ACC112 (cell line): ENCODE measurements around the gene TBC1D22A.

ENCODE experiments used
- H2AFZ ChIP-seq: fragments of 200-600 bp; sonication (generic); one replicate; pipeline ENCODE4 v1.6.0; 2017; ENCODE audit warnings: antibody characterized with exemption, low read length; ENCODE audit not compliant: unreplicated experiment
- H3K27ac ChIP-seq: fragments of 200-600 bp; sonication (generic); 2 replicates; pipeline ENCODE4 v1.5.1; 2014; ENCODE audit warnings: low read depth, mild to moderate bottlenecking, antibody characterized with exemption, low read length, moderate library complexity
- H3K27me3 ChIP-seq: fragments of 200-600 bp; sonication (generic); 2 replicates; pipeline ENCODE4 v1.6.1; 2014; ENCODE audit warnings: mild to moderate bottlenecking, antibody characterized with exemption, low read length, moderate library complexity, mixed read lengths; ENCODE audit not compliant: insufficient read depth
- H3K36me3 ChIP-seq: fragments of 200-600 bp; sonication (generic); 2 replicates; pipeline ENCODE4 v1.6.1; 2016; ENCODE audit warnings: mild to moderate bottlenecking, antibody characterized with exemption, low read length, moderate library complexity, mixed read lengths; ENCODE audit not compliant: insufficient read depth
- H3K4me1 ChIP-seq: fragments of 200-600 bp; sonication (generic); one replicate; pipeline ENCODE4 v1.6.1; 2016; ENCODE audit warnings: low read length, mixed read lengths; ENCODE audit not compliant: insufficient read depth, unreplicated experiment, control insufficient read depth
- H3K4me3 ChIP-seq: fragments of 200-600 bp; sonication (generic); 2 replicates; pipeline ENCODE4 v1.5.1; 2014; ENCODE audit warnings: mild to moderate bottlenecking, low read depth, low read length
- H3K79me2 ChIP-seq: fragments of 200-600 bp; sonication (generic); one replicate; pipeline ENCODE4 v1.6.0; 2016; ENCODE audit warnings: low read length; ENCODE audit not compliant: control insufficient read depth, unreplicated experiment, insufficient read depth

Gene TBC1D22A

GRCh38 chr22:46953968-46954765, 191.7 kb downstream of the TBC1D22A start:
- H3K36me3 ChIP-seq = no peaks in the 10 kb centered on the region
- no peaks in the 10 kb centered on the region for H3K79me2 ChIP-seq
- H3K27ac ChIP-seq = no peak overlapping the region
- H3K4me1 ChIP-seq = no peaks in the 10 kb centered on the region
- H3K27me3 ChIP-seq = no peaks in the 10 kb centered on the region
- H3K4me3 ChIP-seq = no peak overlapping the region
- no peak overlapping the region for H2AFZ ChIP-seq

GRCh38 chr22:46954781-46955180, 192.3 kb downstream of the TBC1D22A start:
- H3K4me3 ChIP-seq = no peak overlapping the region
- H3K79me2 ChIP-seq = no peaks in the 10 kb centered on the region
- H3K4me1 ChIP-seq = no peaks in the 10 kb centered on the region
- H3K36me3 ChIP-seq = no peaks in the 10 kb centered on the region
- H3K27ac ChIP-seq = no peak overlapping the region
- H3K27me3 ChIP-seq = no peaks in the 10 kb centered on the region
- H2AFZ ChIP-seq = no peak overlapping the region

- Histone ChIP-seq H3K79me2 (no peaks in the 10 kb centered on the region), H3K4me1 (no peaks in the 10 kb centered on the region), H3K27me3 (no peaks in the 10 kb centered on the region)
These were observed 194.2 kb downstream of the TBC1D22A start for GRCh38 chr22:46956498-46957215.

DNA sequence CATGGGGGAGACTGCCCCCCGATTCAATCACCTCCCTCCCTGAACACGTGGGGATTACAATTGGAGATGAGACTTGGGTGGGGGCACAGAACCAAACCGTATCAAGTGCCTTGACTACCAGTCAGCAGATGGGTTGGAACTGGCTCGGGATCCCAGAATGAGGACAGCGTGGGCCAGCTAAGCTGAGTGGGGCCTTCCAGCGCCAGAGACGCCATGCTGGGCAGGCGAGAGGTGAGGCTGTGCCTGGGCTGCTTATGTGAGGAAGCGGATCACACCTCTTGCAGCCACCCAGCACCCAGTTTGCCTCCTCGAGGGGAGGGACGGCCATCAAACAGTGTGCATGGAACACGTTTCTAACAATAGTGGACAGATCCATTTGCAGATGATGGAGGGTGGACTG, 195.1 kb downstream of the TBC1D22A start:
- no peaks in the 10 kb centered on the region for H3K36me3 ChIP-seq

More at GRCh38 chr22:46956498-46957215, 194.2 kb downstream of the TBC1D22A start:
- Histone ChIP-seq H2AFZ (no peak overlapping the region), H3K36me3 (no peaks in the 10 kb centered on the region), H3K4me3 (no peak overlapping the region), H3K27ac (no peak overlapping the region)

DNA sequence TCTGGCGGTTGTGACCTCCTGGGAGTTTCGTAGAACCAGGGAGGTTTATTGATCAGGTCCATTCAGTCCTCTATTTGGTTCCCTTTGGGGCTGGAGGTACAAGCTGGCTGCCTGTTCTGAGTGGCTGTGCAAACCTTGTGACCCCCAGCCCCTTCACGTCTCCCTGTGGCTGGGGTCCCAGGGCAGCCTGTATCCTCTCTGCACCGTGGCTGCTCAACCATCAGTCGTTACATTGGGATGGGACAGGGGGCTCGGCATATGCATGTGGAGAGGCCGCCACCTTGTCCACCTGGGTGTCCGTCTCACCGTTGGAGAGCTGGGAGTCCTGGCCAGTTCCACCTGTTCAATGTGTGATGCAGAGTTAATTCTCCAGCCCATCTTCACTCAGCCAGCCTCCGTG, 195.7 kb downstream of the TBC1D22A start:
- no peaks in the 10 kb centered on the region for H3K79me2 ChIP-seq
- H2AFZ ChIP-seq = no peak overlapping the region
- H3K4me3 ChIP-seq = no peak overlapping the region
- H3K27ac ChIP-seq = no peak overlapping the region
- no peaks in the 10 kb centered on the region for H3K36me3 ChIP-seq
- no peaks in the 10 kb centered on the region for H3K4me1 ChIP-seq
- no peaks in the 10 kb centered on the region for H3K27me3 ChIP-seq

More for the DNA sequence above, 195.1 kb downstream of the TBC1D22A start:
- Histone ChIP-seq H3K4me3 (no peak overlapping the region), H2AFZ (no peak overlapping the region), H3K27ac (no peak overlapping the region), H3K4me1 (no peaks in the 10 kb centered on the region), H3K79me2 (no peaks in the 10 kb centered on the region), H3K27me3 (no peaks in the 10 kb centered on the region)

DNA sequence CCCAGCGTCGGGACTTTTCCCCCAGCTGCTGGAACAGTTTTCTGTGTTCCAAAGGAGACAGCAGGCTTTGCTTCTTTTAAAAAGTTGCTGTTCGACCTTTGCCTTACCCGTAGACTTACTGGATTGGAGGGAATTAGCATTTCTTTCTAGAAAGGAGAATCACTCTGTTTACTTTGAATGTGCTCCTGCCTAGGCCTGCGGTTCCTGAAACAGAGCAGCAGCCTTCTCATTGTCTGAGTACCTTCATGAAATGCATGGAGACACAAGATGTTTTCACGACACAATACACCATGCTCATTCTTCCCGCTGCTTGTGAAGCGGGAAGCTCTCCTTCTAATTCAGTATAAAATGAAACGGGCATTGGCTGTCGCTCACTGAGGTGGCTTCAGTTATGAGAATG, 196.2 kb downstream of the TBC1D22A start:
- no peak overlapping the region for H2AFZ ChIP-seq
- no peak overlapping the region for H3K27ac ChIP-seq
- H3K36me3 ChIP-seq = no peaks in the 10 kb centered on the region
- no peak overlapping the region for H3K4me3 ChIP-seq
- no peaks in the 10 kb centered on the region for H3K79me2 ChIP-seq
- H3K27me3 ChIP-seq = no peaks in the 10 kb centered on the region
- no peaks in the 10 kb centered on the region for H3K4me1 ChIP-seq

DNA sequence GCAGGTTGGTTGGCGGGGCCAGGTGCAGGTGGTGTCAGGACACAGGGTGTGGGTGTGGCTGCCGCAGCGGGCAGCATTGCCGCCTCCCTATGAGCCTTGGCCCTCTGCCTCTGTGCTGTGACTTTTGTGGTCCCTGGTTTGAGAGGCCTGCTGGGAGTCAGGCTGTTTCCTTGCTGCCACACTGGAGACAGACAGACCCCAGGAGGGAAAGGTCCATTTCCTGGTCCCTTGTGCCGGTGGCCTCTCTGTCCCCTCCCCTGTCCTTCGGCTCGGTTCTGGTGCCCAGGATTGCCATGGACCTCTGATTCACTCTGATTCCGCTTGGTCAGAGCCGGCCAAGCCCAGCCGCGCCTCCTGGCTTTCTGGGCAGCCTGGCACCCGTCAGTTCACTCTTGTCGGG, 196.9 kb downstream of the TBC1D22A start:
- H2AFZ ChIP-seq = no peak overlapping the region
- H3K4me3 ChIP-seq = no peak overlapping the region
- no peaks in the 10 kb centered on the region for H3K36me3 ChIP-seq
- no peaks in the 10 kb centered on the region for H3K27me3 ChIP-seq
- no peak overlapping the region for H3K27ac ChIP-seq
- no peaks in the 10 kb centered on the region for H3K79me2 ChIP-seq
- no peaks in the 10 kb centered on the region for H3K4me1 ChIP-seq

DNA sequence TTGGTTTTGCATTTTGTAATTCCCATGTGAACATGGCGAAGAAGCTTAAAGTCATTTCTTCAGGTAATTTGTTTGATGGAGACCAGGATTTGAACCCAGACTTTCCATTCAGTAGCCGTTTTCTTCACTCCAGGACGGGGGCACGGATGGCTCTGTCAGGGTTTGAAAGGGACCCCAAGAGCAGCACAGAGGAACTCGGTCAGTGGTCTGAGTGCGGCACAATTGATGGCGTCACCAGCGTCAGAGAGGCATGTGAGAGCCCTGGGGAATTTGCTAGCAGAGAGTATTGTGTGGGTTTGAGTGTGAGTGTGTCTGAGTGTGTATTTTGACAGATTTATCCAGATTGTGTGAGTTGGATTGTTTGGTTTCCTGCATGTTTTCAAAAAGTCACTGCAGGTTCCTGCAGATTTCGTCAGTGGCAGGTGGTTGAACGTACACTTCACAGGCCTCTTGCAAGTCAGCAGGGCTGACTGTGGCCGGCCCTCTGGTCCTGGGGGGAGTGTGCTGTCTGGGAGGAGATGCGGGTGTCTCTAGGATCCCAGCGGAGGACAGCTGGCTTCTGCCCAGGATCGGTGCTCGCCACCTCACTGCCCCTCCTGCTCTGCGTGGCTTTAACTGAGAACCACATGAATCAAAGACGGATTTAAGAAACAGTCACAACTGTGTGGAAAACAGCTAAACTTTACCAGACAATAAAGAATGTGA, 199.3 kb downstream of the TBC1D22A start:
- no peaks in the 10 kb centered on the region for H3K27me3 ChIP-seq
- H3K79me2 ChIP-seq = no peaks in the 10 kb centered on the region
- no peak overlapping the region for H2AFZ ChIP-seq
- no peaks in the 10 kb centered on the region for H3K4me1 ChIP-seq
- no peak overlapping the region for H3K27ac ChIP-seq
- H3K36me3 ChIP-seq = no peaks in the 10 kb centered on the region
- H3K4me3 ChIP-seq = no peak overlapping the region

DNA sequence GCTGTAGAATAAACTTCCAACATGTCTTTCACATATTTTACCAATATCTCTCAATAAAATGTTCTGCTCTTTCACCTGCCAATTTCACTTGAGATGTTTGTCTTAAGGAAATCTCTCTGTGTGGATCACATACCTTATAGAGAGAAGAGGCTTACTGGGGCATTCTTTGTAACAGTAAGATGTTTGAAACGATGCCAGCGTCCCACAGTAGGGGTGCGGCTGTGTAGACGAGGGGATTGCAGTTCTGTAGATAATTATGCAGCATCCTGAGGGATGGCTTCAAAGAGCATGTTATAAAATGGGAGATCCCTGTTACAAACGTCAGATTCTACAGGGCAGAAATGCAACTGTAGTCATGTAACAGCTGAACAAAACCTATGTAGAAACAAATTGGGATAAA, 200.0 kb downstream of the TBC1D22A start:
- H3K79me2 ChIP-seq = no peaks in the 10 kb centered on the region
- no peaks in the 10 kb centered on the region for H3K27me3 ChIP-seq
- H3K4me1 ChIP-seq = no peaks in the 10 kb centered on the region
- no peak overlapping the region for H2AFZ ChIP-seq
- no peaks in the 10 kb centered on the region for H3K36me3 ChIP-seq
- H3K4me3 ChIP-seq = no peak overlapping the region
- H3K27ac ChIP-seq = no peak overlapping the region

GRCh38 chr22:46963672-46964545, 201.5 kb downstream of the TBC1D22A start:
- H2AFZ ChIP-seq = no peak overlapping the region
- H3K36me3 ChIP-seq = no peaks in the 10 kb centered on the region
- H3K79me2 ChIP-seq = no peaks in the 10 kb centered on the region
- no peaks in the 10 kb centered on the region for H3K4me1 ChIP-seq
- H3K27ac ChIP-seq = no peak overlapping the region
- H3K27me3 ChIP-seq = no peaks in the 10 kb centered on the region
- H3K4me3 ChIP-seq = no peak overlapping the region
